Endothelial cell of umbilical vein (primary cell): ENCODE results near the gene NR3C1. TPM values are rescaled to one million over a fixed set of nuclear protein-coding genes. Genes with fewer than 3 reads are reported as not detected.

Experiments used
- BruUV-seq: library from RNA; stranded (reverse); fragments of 400-500 nt; replicated peaks from 2 replicates; lab custom pipeline; 2021; lab: Mats Ljungman, UMichigan
- CTCF ChIA-PET: fragments of 300-600, 350-600 bp; sonication (Branson Sonifier 250); formaldehyde crosslinking; loops from one replicate; lab custom pipeline; 2021; ENCODE audit warnings: antibody characterized with exemption, inconsistent platforms; lab: Charles Lee
- POLR2A ChIA-PET: fragments of 300-600, 350-600 bp; sonication (Branson Sonifier 250); formaldehyde crosslinking; loops from one replicate; lab custom pipeline; 2021; ENCODE audit warnings: antibody characterized with exemption, inconsistent platforms; lab: Charles Lee
- DNase-seq: peaks from one replicate; pipeline ENCODE4 v3.0.0-alpha.2; 2011; ENCODE audit warnings: low read depth, low spot score
- FAIRE-seq: peaks from 2 replicates; lab custom pipeline; 2011; peaks lifted over from hg19 to GRCh38; lab: Jason Lieb, UNC
- H2AFZ ChIP-seq: 2 replicates; pipeline ENCODE4 v1.6.0; 2012; ENCODE audit warnings: low read depth, low read length, control low read depth, inconsistent platforms
- H3K27ac ChIP-seq: 2 replicates; pipeline ENCODE4 v1.5.1; 2011; ENCODE audit warnings: low read depth, mild to moderate bottlenecking, control low read depth, low read length, moderate library complexity; ENCODE audit not compliant: insufficient read depth
- H3K27me3 ChIP-seq, 2 experiments: 2 replicates each; pipeline versions ENCODE4 v1.6.0 to v1.6.1; 2011; ENCODE audit warnings: low read length in 2 of 2, mixed read lengths in 1 of 2; ENCODE audit not compliant: control insufficient read depth in 2 of 2, insufficient read depth in 2 of 2
- H3K36me3 ChIP-seq, 2 experiments: 2 replicates in 1 of 2; 3 replicates in 1 of 2; pipeline ENCODE4 v1.5.1; 2011; ENCODE audit warnings: low read length in 2 of 2, mild to moderate bottlenecking in 1 of 2, moderate library complexity in 1 of 2; ENCODE audit not compliant: control insufficient read depth in 2 of 2, insufficient read depth in 2 of 2; ENCODE audit errors: extremely low read depth in 1 of 2
- H3K4me1 ChIP-seq: 3 replicates; pipeline ENCODE4 v1.5.1; 2011; ENCODE audit warnings: mild to moderate bottlenecking, low read length; ENCODE audit not compliant: control insufficient read depth, insufficient read depth; ENCODE audit errors: extremely low read depth
- H3K4me2 ChIP-seq: 2 replicates; pipeline ENCODE4 v1.6.1; 2011; ENCODE audit warnings: low read length, control low read depth, mixed read lengths; ENCODE audit not compliant: insufficient read depth
- H3K4me3 ChIP-seq, 3 experiments: fragments of 200-600 bp in 1 of 3; sonication (generic), shearing (Covaris generic) in 1 of 3; replicated peaks in 1 of 3; 2 replicates each; pipeline ENCODE4 v1.5.1; 2011 to 2016; ENCODE audit warnings: control low read depth in 3 of 3, low read length in 3 of 3, mild to moderate bottlenecking in 2 of 3, inconsistent platforms in 1 of 3, low read depth in 1 of 3, moderate library complexity in 1 of 3; ENCODE audit not compliant: insufficient read depth in 1 of 3
- H3K79me2 ChIP-seq: 2 replicates; pipeline ENCODE4 v1.6.0; 2012; ENCODE audit warnings: low read length, inconsistent platforms; ENCODE audit not compliant: control insufficient read depth, insufficient read depth
- H3K9ac ChIP-seq: replicated peaks from 2 replicates; pipeline ENCODE3; 2011; ENCODE audit warnings: low read length, control low read depth; ENCODE audit not compliant: insufficient read depth; ENCODE audit errors: extremely low read depth
- H3K9me1 ChIP-seq: replicated peaks from 3 replicates; pipeline ENCODE4 v1.6.0; 2011; ENCODE audit warnings: mild to moderate bottlenecking, low read length; ENCODE audit not compliant: control insufficient read depth, insufficient read depth; ENCODE audit errors: extremely low read depth
- H3K9me3 ChIP-seq: replicated peaks from 2 replicates; pipeline ENCODE4 v1.5.1; 2012; ENCODE audit warnings: low read length, inconsistent platforms; ENCODE audit not compliant: control insufficient read depth, insufficient read depth
- H4K20me1 ChIP-seq: replicated peaks from 2 replicates; pipeline ENCODE3; 2011; ENCODE audit warnings: mild to moderate bottlenecking, low read length; ENCODE audit not compliant: control insufficient read depth, insufficient read depth; ENCODE audit errors: extremely low read depth
- EZH2 ChIP-seq: IDR thresholded peaks from 2 replicates; pipeline ENCODE4 v1.6.1; 2012; ENCODE audit warnings: borderline replicate concordance, low read depth, mild to moderate bottlenecking, moderate library complexity, low read length, inconsistent platforms; ENCODE audit not compliant: severe bottlenecking
- FOS ChIP-seq: IDR thresholded peaks from 2 replicates; pipeline ENCODE4 v1.6.1; 2011; ENCODE audit warnings: mild to moderate bottlenecking, low read length, moderate library complexity, borderline replicate concordance; ENCODE audit not compliant: insufficient read depth
- GATA2 ChIP-seq: IDR thresholded peaks from 2 replicates; pipeline ENCODE4 v1.7.0; 2011; ENCODE audit warnings: low read depth, mild to moderate bottlenecking, moderate library complexity, mixed read lengths, low read length; ENCODE audit not compliant: insufficient read length, insufficient read depth
- JUN ChIP-seq: IDR thresholded peaks from 2 replicates; pipeline ENCODE4 v1.6.1; 2011; ENCODE audit warnings: borderline replicate concordance, low read depth; ENCODE audit not compliant: insufficient read length, insufficient read depth
- MYC ChIP-seq: IDR thresholded peaks from one replicate; pipeline ENCODE4 v1.6.1; 2011; ENCODE audit warnings: mild to moderate bottlenecking, low read depth, low read length
- POLR2A ChIP-seq: IDR thresholded peaks from 2 replicates; pipeline ENCODE4 v1.6.1; 2012; ENCODE audit warnings: low read depth, mild to moderate bottlenecking, control low read depth, low read length
- POLR2AphosphoS5 ChIP-seq: IDR thresholded peaks from 2 replicates; pipeline ENCODE4 v1.6.1; 2012; ENCODE audit warnings: low read depth, mild to moderate bottlenecking, control low read depth, low read length, moderate library complexity; ENCODE audit not compliant: insufficient read depth
- dilution Hi-C: fragments of 300-500 bp; cut with MboI; formaldehyde crosslinking; loops from one replicate; pipeline ENCODE4 v1.15.0; 2019; ENCODE audit warnings: low sequenced_read_pairs; ENCODE audit not compliant: extremely low pct_ligation_motif_present
- intact Hi-C: fragments of 100-400 bp; cut with micrococcal nuclease; formaldehyde crosslinking; loops from one replicate; pipeline ENCODE4 v1.10.0; 2022
- polyA plus RNA-seq, 4 experiments: library from polyadenylated mRNA; depleted of rRNA in 3 of 4; stranded (reverse) in 3 of 4; unstranded in 1 of 4; fragments of >200 nt; gene quantifications; 2 replicates each; pipeline versions ENCODE4 v1.2.1 to v1.2.3, GENCODE V29; 2011 to 2012; ENCODE audit warnings: missing spikeins in 1 of 4
- total RNA-seq: library from RNA; stranded (reverse); gene quantifications from 2 replicates; pipeline ENCODE4 v1.2.3, GENCODE V29; 2021
- TF ChIP-seq, protein P1 (sequence below): IDR thresholded peaks from 2 replicates; pipeline ENCODE4 v1.6.1; 2011; ENCODE audit not compliant: insufficient read depth, insufficient read length
- TF ChIP-seq, protein P2 (sequence below), 2 donors: IDR thresholded peaks; 1 replicate in 1 of 2; 2 replicates in 1 of 2; pipeline ENCODE4 v1.5.1; 2011; ENCODE audit warnings: low read length in 2 of 2, mild to moderate bottlenecking in 2 of 2, moderate library complexity in 2 of 2, control low read depth in 1 of 2, inconsistent platforms in 1 of 2, low read depth in 1 of 2; ENCODE audit not compliant: insufficient read depth in 1 of 2; ENCODE audit errors: extremely low read depth in 1 of 2

NR3C1 gene
- total and polyA plus RNA-seq, 2 donors (not counting 3 experiments of a cell fraction or from before 2014, with no cell fraction given) = 4.1 to 17.0 TPM

DNA sequence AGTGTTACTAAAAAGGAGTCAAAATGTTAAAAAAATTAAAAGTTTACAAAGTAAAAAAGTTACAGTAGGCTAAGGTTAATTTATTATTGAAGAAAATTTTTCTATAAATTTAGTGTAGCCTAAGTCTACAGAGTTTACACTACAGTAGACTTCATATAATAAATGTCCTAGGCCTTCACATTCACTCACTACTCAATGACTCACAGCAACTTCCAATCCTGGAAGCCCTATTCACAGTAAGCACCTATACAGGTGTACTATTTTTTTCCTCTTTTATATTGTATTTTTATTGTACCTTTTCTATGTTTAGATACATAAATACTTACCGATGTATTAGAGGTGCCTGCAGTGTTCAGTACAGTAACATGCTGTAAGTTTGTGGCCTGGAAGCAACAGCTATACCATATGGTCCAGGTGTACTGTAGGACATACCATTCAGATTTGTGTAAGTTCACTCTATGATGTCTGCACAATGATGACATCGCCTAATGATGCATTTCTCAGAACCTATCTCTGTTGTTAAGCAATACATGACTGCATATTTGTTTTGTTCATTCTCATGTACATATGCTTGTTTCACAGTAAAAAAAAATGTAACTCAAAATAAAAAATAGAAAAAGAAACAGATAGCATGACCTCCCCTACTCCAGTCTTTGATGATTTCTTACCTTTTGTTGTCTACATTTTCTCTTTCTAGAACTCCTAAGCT, 64.7 kb downstream of the NR3C1 start:
- intact Hi-C loops (no loop called here), dilution Hi-C loops (no loop called here)
- Histone ChIP-seq H3K4me3 (no peak overlapping the region), H3K36me3 (no peaks in the 10 kb centered on the region), H3K9ac (no peak overlapping the region), H3K27me3 (no peaks in the 10 kb centered on the region), H3K27ac (no peak overlapping the region), H2AFZ (no peak overlapping the region), H3K9me1 (no peaks in the 10 kb centered on the region), H4K20me1 (no peaks in the 10 kb centered on the region), H3K9me3 (no peaks in the 10 kb centered on the region), H3K4me2 (no peak overlapping the region), H3K79me2 (peaks cover 10% of the 10 kb centered on the region), H3K4me1 (peaks cover 6% of the 10 kb centered on the region)
- DNase-seq (no peak), FAIRE-seq (no peak)
- ChIA-PET POLR2A (no interaction called here), CTCF (interaction anchor here (0.9 kb wide), 1 partner anchor 38 kb away, joined by 3 read pairs; no protein-coding TSS in a partner anchor)
- TF ChIP-seq, protein P1, sequence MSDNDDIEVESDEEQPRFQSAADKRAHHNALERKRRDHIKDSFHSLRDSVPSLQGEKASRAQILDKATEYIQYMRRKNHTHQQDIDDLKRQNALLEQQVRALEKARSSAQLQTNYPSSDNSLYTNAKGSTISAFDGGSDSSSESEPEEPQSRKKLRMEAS = no peak
- TF ChIP-seq, protein P2, sequence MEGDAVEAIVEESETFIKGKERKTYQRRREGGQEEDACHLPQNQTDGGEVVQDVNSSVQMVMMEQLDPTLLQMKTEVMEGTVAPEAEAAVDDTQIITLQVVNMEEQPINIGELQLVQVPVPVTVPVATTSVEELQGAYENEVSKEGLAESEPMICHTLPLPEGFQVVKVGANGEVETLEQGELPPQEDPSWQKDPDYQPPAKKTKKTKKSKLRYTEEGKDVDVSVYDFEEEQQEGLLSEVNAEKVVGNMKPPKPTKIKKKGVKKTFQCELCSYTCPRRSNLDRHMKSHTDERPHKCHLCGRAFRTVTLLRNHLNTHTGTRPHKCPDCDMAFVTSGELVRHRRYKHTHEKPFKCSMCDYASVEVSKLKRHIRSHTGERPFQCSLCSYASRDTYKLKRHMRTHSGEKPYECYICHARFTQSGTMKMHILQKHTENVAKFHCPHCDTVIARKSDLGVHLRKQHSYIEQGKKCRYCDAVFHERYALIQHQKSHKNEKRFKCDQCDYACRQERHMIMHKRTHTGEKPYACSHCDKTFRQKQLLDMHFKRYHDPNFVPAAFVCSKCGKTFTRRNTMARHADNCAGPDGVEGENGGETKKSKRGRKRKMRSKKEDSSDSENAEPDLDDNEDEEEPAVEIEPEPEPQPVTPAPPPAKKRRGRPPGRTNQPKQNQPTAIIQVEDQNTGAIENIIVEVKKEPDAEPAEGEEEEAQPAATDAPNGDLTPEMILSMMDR (IDR thresholded peaks at IDR 0.05; ENCODE audit: extremely low read depth in 1 of 2, insufficient read depth in 1 of 2, low read depth in 1 of 2, low read length in 2 of 2) = no peak
- TF ChIP-seq FOS (no peak), GATA2 (no peak), JUN (no peak), EZH2 (no peak), POLR2AphosphoS5 (no peak), POLR2A (no peak), MYC (no peak)
- no TSS peak for BruUV-seq
